ENCODE measurements around the gene EEF1A1. TPM values are rescaled to one million over a fixed set of nuclear protein-coding genes. Genes with fewer than 3 reads are reported as not detected.
"Not testable (repeated sequence)": the region's sequence is repeated elsewhere in the genome, so short reads cannot be mapped to it uniquely, and the experiment has no call there.

The EEF1A1 gene
- total and polyA plus RNA-seq, 10 donors, result 7,486 to 13,640 (median 9,400) TPM

DNA sequence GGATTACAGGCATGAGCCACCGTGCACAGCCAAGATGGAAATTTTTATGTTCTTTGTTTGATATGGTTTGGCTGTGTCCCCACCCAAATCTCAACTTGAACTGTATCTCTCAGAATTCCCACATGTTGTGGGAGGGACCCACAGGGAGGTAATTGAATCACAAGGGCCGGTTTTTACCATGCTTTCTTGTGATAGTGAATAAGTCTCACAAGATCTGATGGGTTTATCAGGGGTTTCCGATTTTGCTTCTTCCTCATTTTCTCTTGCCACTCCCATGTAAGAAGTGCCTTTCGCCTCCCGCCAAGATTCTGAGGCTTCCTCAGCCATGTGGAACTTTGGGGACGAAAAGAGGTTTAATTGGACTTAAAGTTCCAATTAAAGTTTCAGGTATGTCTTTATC, 14.6 kb downstream of the EEF1A1 start:
- peaks cover 0 to 39% (median 26%) of the 10 kb centered on the region in 6 donors for H3K36me3 ChIP-seq
- peaks cover 0 to 23% (median 0%) of the 10 kb centered on the region in 6 donors for H3K4me1 ChIP-seq
- 85 to 93% (median 87%) methylated on average over 6 of the region's 6 CpGs for WGBS, 5 donors
- H3K27ac ChIP-seq, result no peak overlapping the region
- no peak for TF ChIP-seq POLR2AphosphoS5 (IDR thresholded peaks at IDR 0.05)
- no peak for TF ChIP-seq CTCF (IDR thresholded peaks at IDR 0.05 in 8 of 11, conservative IDR thresholded peaks at IDR 0.05 in 3 of 11)
- no peak for TF ChIP-seq POLR2A (IDR thresholded peaks at IDR 0.05)
- H3K9me3 ChIP-seq, result peaks cover 0 to 10% (median 2%) of the 10 kb centered on the region in 8 donors
- intact Hi-C loops (cut with DNase I; ENCODE audit: low total_unique reads), result no loop called here
- no peak for DNase-seq
- no peak overlapping the region for H3K4me3 ChIP-seq
- no peaks in the 10 kb centered on the region for H3K27me3 ChIP-seq (replicated peaks in 1 of 7)

DNA sequence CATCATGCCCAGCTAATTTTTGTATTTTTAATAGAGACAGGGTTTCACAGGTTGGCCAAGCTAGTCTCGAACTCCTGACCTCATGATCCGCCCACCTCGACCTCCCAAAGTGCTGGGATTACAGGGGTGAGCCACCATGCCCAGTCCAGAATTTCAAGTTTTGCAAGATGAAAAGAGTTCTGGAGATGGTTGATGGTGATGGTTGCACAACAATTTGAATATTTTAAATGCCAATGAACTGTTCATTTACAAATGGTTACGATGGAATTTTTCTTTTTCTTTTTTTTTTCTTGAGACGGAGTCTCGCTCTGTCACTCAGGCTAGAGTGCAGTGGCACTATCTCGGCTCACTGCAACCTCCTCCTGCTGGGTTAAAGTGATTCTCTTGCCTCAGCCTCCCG, 15.1 kb downstream of the EEF1A1 start:
- peaks cover 0 to 19% (median 0%) of the 10 kb centered on the region in 6 donors for H3K4me1 ChIP-seq
- H3K27me3 ChIP-seq (replicated peaks in 1 of 7); H3K4me3 ChIP-seq; H3K27ac ChIP-seq; intact Hi-C loops (cut with DNase I; ENCODE audit: low total_unique reads); H3K9me3 ChIP-seq; DNase-seq: not testable (repeated sequence)
- H3K36me3 ChIP-seq, result peaks cover 0 to 45% (median 32%) of the 10 kb centered on the region in 6 donors
- 94 to 99% (median 96%) methylated on average over 8 of the region's 8 CpGs for WGBS, 5 donors

- peaks cover 0 to 50% (median 37%) of the 10 kb centered on the region in 6 donors for H3K36me3 ChIP-seq
- TF ChIP-seq CTCF (IDR thresholded peaks at IDR 0.05 in 8 of 11, conservative IDR thresholded peaks at IDR 0.05 in 3 of 11) (no peak), POLR2A (IDR thresholded peaks at IDR 0.05) (no peak), POLR2AphosphoS5 (IDR thresholded peaks at IDR 0.05) (no peak)
- no peak for DNase-seq
- H3K4me3 ChIP-seq, result no peak overlapping the region
- intact Hi-C loops (cut with DNase I; ENCODE audit: low total_unique reads), result no loop called here
- H3K9me3 ChIP-seq, result peaks cover 0 to 10% (median 2%) of the 10 kb centered on the region in 8 donors
- peaks cover 0 to 16% (median 0%) of the 10 kb centered on the region in 6 donors for H3K4me1 ChIP-seq
- no peaks in the 10 kb centered on the region for H3K27me3 ChIP-seq (replicated peaks in 1 of 7)
- H3K27ac ChIP-seq, result no peak overlapping the region
Observed at GRCh38 chr6:73505142-73505541, 15.7 kb downstream of the EEF1A1 start.

GRCh38 chr6:73504160-73504559, 16.7 kb downstream of the EEF1A1 start:
- intact Hi-C loops (cut with DNase I; ENCODE audit: low total_unique reads), result no loop called here
- peaks cover 0 to 10% (median 2%) of the 10 kb centered on the region in 8 donors for H3K9me3 ChIP-seq

More at GRCh38 chr6:73504160-73504559, 16.7 kb downstream of the EEF1A1 start:
- DNase-seq, result no peak
- Histone ChIP-seq H3K4me3 (no peak overlapping the region), H3K36me3 (peaks cover 0 to 60% (median 46%) of the 10 kb centered on the region in 6 donors), H3K4me1 (peaks cover 0 to 16% (median 0%) of the 10 kb centered on the region in 6 donors), H3K27me3 (replicated peaks in 1 of 7) (no peaks in the 10 kb centered on the region), H3K27ac (peak overlapping the region in 1 of 8 donors; percentile 34)
- TF ChIP-seq CTCF (IDR thresholded peaks at IDR 0.05 in 8 of 11, conservative IDR thresholded peaks at IDR 0.05 in 3 of 11) (no peak), POLR2A (IDR thresholded peaks at IDR 0.05) (no peak), POLR2AphosphoS5 (IDR thresholded peaks at IDR 0.05) (no peak)
- WGBS, 5 donors, result 90 to 94% (median 93%) methylated on average over 2 of the region's 2 CpGs
